ENCODE measurements around the gene USP16.

The USP16 gene

DNA sequence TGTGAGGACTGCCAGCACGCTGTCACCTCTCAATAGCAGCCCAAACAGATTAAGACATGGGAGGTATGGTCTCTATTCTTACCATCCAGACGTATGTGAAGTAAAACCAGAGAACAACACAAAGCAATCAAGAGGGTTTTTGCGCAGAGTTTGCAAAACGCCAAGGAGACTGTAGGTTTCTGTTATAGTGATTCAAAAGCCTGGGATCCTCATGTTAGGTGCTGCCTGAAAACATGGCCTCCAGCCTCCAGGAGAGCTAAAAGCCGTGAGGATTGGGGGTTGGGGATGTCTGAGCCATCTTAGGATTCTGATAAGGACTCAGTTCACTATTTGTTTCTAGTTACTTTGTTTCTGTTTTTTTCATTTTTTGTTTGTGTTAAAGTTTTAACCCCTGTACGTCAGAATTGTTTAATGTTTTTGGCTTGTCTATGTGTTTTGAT lies 53.2 kb downstream of the USP16 start:
- no peak overlapping the region for H3K4me3 ChIP-seq (replicated peaks; ENCODE audit: insufficient read depth, low read length)
- no peaks in the 10 kb centered on the region for H3K27me3 ChIP-seq (ENCODE audit: insufficient read depth, poor library complexity, severe bottlenecking)
- H3K27ac ChIP-seq (replicated peaks) = no peak overlapping the region
- DNase-seq (ENCODE audit: low read depth in 1 of 2, low spot score in 1 of 2) = no peak
- TF ChIP-seq GABPA (IDR thresholded peaks at IDR 0.05; ENCODE audit: low read depth) (no peak), POLR2AphosphoS5 (IDR thresholded peaks at IDR 0.05; ENCODE audit: low read depth) (no peak), CTCF (IDR thresholded peaks at IDR 0.05; ENCODE audit: insufficient read depth, low read length) (no peak), SPI1 (IDR thresholded peaks at IDR 0.05; ENCODE audit: borderline replicate concordance, low read depth) (no peak)
- TF ChIP-seq, protein P1, sequence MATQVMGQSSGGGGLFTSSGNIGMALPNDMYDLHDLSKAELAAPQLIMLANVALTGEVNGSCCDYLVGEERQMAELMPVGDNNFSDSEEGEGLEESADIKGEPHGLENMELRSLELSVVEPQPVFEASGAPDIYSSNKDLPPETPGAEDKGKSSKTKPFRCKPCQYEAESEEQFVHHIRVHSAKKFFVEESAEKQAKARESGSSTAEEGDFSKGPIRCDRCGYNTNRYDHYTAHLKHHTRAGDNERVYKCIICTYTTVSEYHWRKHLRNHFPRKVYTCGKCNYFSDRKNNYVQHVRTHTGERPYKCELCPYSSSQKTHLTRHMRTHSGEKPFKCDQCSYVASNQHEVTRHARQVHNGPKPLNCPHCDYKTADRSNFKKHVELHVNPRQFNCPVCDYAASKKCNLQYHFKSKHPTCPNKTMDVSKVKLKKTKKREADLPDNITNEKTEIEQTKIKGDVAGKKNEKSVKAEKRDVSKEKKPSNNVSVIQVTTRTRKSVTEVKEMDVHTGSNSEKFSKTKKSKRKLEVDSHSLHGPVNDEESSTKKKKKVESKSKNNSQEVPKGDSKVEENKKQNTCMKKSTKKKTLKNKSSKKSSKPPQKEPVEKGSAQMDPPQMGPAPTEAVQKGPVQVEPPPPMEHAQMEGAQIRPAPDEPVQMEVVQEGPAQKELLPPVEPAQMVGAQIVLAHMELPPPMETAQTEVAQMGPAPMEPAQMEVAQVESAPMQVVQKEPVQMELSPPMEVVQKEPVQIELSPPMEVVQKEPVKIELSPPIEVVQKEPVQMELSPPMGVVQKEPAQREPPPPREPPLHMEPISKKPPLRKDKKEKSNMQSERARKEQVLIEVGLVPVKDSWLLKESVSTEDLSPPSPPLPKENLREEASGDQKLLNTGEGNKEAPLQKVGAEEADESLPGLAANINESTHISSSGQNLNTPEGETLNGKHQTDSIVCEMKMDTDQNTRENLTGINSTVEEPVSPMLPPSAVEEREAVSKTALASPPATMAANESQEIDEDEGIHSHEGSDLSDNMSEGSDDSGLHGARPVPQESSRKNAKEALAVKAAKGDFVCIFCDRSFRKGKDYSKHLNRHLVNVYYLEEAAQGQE (IDR thresholded peaks at IDR 0.05; ENCODE audit: insufficient replicate concordance, low read depth) = no peak

DNA sequence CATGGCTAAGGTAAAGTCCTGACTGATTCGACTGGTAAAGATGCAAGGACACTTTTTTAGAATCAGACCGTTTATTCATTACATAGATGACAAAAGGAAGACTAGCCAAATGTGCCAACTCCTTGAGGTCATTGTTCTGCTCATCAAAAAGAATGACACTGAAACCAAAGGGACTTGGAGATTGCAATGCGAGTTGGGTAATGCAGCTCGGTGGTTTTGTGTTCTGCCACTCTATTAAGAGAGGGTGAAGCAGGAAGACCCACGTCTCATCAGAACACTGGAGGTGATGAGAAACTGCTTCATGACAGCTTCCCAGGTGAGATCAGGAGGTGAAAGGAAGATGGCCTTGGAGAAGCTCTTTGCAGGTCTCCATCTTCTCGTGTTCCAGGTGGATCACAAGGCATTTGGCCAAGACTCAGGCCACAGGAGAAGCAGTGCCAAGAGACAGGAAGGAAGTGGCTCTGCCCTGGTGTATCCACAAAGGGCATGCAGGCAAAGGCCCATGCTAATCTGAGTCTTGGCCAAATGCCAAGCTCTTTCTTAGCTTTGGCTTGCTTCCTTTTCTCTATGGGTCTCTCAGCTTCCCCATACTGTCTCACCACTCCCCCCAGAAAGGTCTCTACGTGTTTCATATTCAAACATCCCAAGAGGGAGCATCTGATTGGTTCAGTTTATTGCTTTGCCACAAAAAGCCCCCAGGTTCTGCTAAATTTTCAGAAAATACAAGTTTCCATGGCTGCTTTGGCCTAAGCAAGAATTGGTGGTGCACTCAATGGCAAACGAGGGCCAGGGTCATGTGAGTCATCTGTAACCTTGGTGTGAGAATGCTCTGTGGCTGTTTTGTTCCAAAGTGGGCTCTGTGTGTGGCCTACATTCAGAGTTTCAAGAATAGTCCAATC lies 54.6 kb downstream of the USP16 start:
- no peak overlapping the region for H3K4me3 ChIP-seq (replicated peaks; ENCODE audit: insufficient read depth, low read length)
- TF ChIP-seq POLR2AphosphoS5 (IDR thresholded peaks at IDR 0.05; ENCODE audit: low read depth) (peak; percentile 87), CTCF (IDR thresholded peaks at IDR 0.05; ENCODE audit: insufficient read depth, low read length) (no peak), GABPA (IDR thresholded peaks at IDR 0.05; ENCODE audit: low read depth) (peak; percentile 53), SPI1 (IDR thresholded peaks at IDR 0.05; ENCODE audit: borderline replicate concordance, low read depth) (peak; percentile 88)
- TF ChIP-seq, protein P1 (IDR thresholded peaks at IDR 0.05; ENCODE audit: insufficient replicate concordance, low read depth) = no peak
- H3K27me3 ChIP-seq (ENCODE audit: insufficient read depth, poor library complexity, severe bottlenecking) = no peaks in the 10 kb centered on the region
- DNase-seq (ENCODE audit: low read depth in 1 of 2, low spot score in 1 of 2) = peak; percentile 96
- H3K27ac ChIP-seq (replicated peaks) = peak overlapping the region; percentile 54

- Histone ChIP-seq H3K4me3 (replicated peaks; ENCODE audit: insufficient read depth, low read length) (no peak overlapping the region), H3K27me3 (ENCODE audit: insufficient read depth, poor library complexity, severe bottlenecking) (no peaks in the 10 kb centered on the region), H3K27ac (replicated peaks) (no peak overlapping the region; the same call in 1 of the 2 replicates)
- TF ChIP-seq CTCF (IDR thresholded peaks at IDR 0.05; ENCODE audit: insufficient read depth, low read length) (no peak), SPI1 (IDR thresholded peaks at IDR 0.05; ENCODE audit: borderline replicate concordance, low read depth) (no peak), GABPA (IDR thresholded peaks at IDR 0.05; ENCODE audit: low read depth) (no peak), POLR2AphosphoS5 (IDR thresholded peaks at IDR 0.05; ENCODE audit: low read depth) (no peak)
- TF ChIP-seq, protein P1 (IDR thresholded peaks at IDR 0.05; ENCODE audit: insufficient replicate concordance, low read depth) = no peak
- no peak for DNase-seq (ENCODE audit: low read depth in 1 of 2, low spot score in 1 of 2)
Observed at GRCh38 chr21:29080454-29080941, 56.0 kb downstream of the USP16 start.

Data from HL-60 (cell line).